HEK293T (cell line): ENCODE measurements around the gene SNCAIP.
A peak's percentile ranks its signal among the peaks of the same experiment; 100 is the strongest.

Experiments used
- CTCF ChIA-PET: fragments of 350-600 bp; formaldehyde crosslinking; extraction: SDS; loops from one replicate; lab custom pipeline; 2021; ENCODE audit warnings: antibody characterized with exemption, inconsistent platforms; lab: Yijun Ruan, JAX
- POLR2A ChIA-PET: fragments of 350-600 bp; formaldehyde crosslinking; extraction: SDS; loops from one replicate; lab custom pipeline; 2020; ENCODE audit warnings: antibody characterized with exemption, inconsistent platforms; lab: Yijun Ruan, JAX
- DNase-seq: peaks from one replicate; pipeline ENCODE4 v3.0.0; 2012; ENCODE audit warnings: mixed read lengths; ENCODE audit errors: extremely low spot score
- ARNT ChIP-seq: fragments of 450-650 bp; IDR thresholded peaks from 2 replicates; pipeline ENCODE4 v1.6.1; 2017; ENCODE audit warnings: mild to moderate bottlenecking
- BHLHE40 ChIP-seq: fragments of 450-650 bp; IDR thresholded peaks from 2 replicates; pipeline ENCODE4 v1.6.1; 2016; ENCODE audit warnings: mild to moderate bottlenecking, moderate library complexity, borderline replicate concordance
- CTBP1 ChIP-seq: fragments of 450-650 bp; IDR thresholded peaks from 2 replicates; pipeline ENCODE4 v1.6.1; 2016; ENCODE audit warnings: borderline replicate concordance
- ELF4 ChIP-seq: fragments of 450-650 bp; IDR thresholded peaks from 2 replicates; pipeline ENCODE4 v1.6.1; 2017; ENCODE audit warnings: antibody characterized with exemption
- FOXA1 ChIP-seq: fragments of 450-650 bp; IDR thresholded peaks from 2 replicates; pipeline ENCODE4 v1.6.1; 2016; ENCODE audit warnings: mild to moderate bottlenecking
- FOXK2 ChIP-seq: fragments of 450-650 bp; IDR thresholded peaks from 2 replicates; pipeline ENCODE4 v1.6.1; 2016; ENCODE audit warnings: mild to moderate bottlenecking
- FOXM1 ChIP-seq: fragments of 450-650 bp; IDR thresholded peaks from 2 replicates; pipeline ENCODE4 v1.6.1; 2017; ENCODE audit warnings: mild to moderate bottlenecking, borderline replicate concordance
- HDGF ChIP-seq: fragments of 450-650 bp; IDR thresholded peaks from 2 replicates; pipeline ENCODE4 v1.6.1; 2017; ENCODE audit warnings: antibody characterized with exemption, borderline replicate concordance
- L3MBTL2 ChIP-seq: fragments of 450-650 bp; conservative IDR thresholded peaks from 2 replicates; pipeline ENCODE4 v1.6.1; 2016; ENCODE audit warnings: mild to moderate bottlenecking
- LEF1 ChIP-seq: fragments of 450-650 bp; IDR thresholded peaks from 2 replicates; pipeline ENCODE4 v1.6.1; 2017; ENCODE audit warnings: mild to moderate bottlenecking, borderline replicate concordance
- NFRKB ChIP-seq: fragments of 450-650 bp; IDR thresholded peaks from 2 replicates; pipeline ENCODE4 v1.6.1; 2016; ENCODE audit warnings: mild to moderate bottlenecking, moderate library complexity
- PKNOX1 ChIP-seq: fragments of 450-650 bp; IDR thresholded peaks from 2 replicates; pipeline ENCODE4 v1.6.1; 2016
- SP1 ChIP-seq: fragments of 450-650 bp; IDR thresholded peaks from 2 replicates; pipeline ENCODE4 v1.6.1; 2017
- SUZ12 ChIP-seq: fragments of 450-650 bp; IDR thresholded peaks from 2 replicates; pipeline ENCODE4 v1.6.1; 2016; ENCODE audit warnings: mild to moderate bottlenecking
- TARDBP ChIP-seq: fragments of 450-650 bp; IDR thresholded peaks from 2 replicates; pipeline ENCODE4 v1.6.1; 2016
- ZNF384 ChIP-seq: fragments of 450-650 bp; IDR thresholded peaks from 2 replicates; pipeline ENCODE4 v1.6.1; 2016

The SNCAIP gene

GRCh38 chr5:122412966-122413365 is 100.9 kb downstream of the SNCAIP start:
- no peak for TF ChIP-seq SP1
- no peak for TF ChIP-seq PKNOX1
- no peak for TF ChIP-seq TARDBP
- TF ChIP-seq BHLHE40, result no peak
- no peak for TF ChIP-seq FOXA1
- no peak for TF ChIP-seq NFRKB
- no peak for TF ChIP-seq ELF4
- no peak for TF ChIP-seq ARNT
- no peak for TF ChIP-seq SUZ12
- no peak for TF ChIP-seq CTBP1
- no peak for TF ChIP-seq LEF1
- no peak for TF ChIP-seq HDGF
- TF ChIP-seq ZNF384, result no peak
- no peak for TF ChIP-seq FOXK2
- no peak for DNase-seq
- ChIA-PET POLR2A (no interaction called here), CTCF (interaction anchor here (1.2 kb wide), 1 partner anchor 218 kb away, joined by 5 read pairs; no protein-coding TSS in a partner anchor)

- no peak for TF ChIP-seq ELF4
- no peak for TF ChIP-seq SUZ12
- TF ChIP-seq FOXK2, result no peak
- no peak for TF ChIP-seq HDGF
- TF ChIP-seq NFRKB, result no peak
- no peak for TF ChIP-seq ARNT
- no peak for TF ChIP-seq L3MBTL2
- TF ChIP-seq FOXM1, result no peak
- no peak for TF ChIP-seq PKNOX1
- no peak for TF ChIP-seq BHLHE40
- TF ChIP-seq TARDBP, result no peak
- no peak for TF ChIP-seq FOXA1
- no peak for TF ChIP-seq SP1
- TF ChIP-seq CTBP1, result no peak
- TF ChIP-seq LEF1, result no peak
- TF ChIP-seq ZNF384, result no peak
- CTCF ChIA-PET, result interaction anchor here (1.0 to 1.2 kb wide), 2 partner anchors 118 to 219 kb away, joined by 3 to 5 read pairs; no protein-coding TSS in a partner anchor
- no peak for DNase-seq
- POLR2A ChIA-PET, result no interaction called here
Measured at GRCh38 chr5:122413722-122414121, 101.7 kb downstream of the SNCAIP start.

GRCh38 chr5:122415030-122415800 is 103.2 kb downstream of the SNCAIP start:
- CTCF ChIA-PET, result interaction anchor here (0.6 to 1.6 kb wide), 5 partner anchors 10 to 229 kb away, joined by 3 to 16 read pairs (median 3); no protein-coding TSS in a partner anchor
- peak; percentile 68 for DNase-seq
- TF ChIP-seq ZNF384 (no peak), FOXA1 (no peak), ARNT (no peak), L3MBTL2 (no peak), FOXK2 (no peak), BHLHE40 (no peak), SUZ12 (no peak), LEF1 (no peak), FOXM1 (no peak), CTBP1 (no peak), TARDBP (no peak), PKNOX1 (no peak), ELF4 (no peak), SP1 (no peak), HDGF (no peak), NFRKB (no peak)
- POLR2A ChIA-PET, result no interaction called here

GRCh38 chr5:122415801-122416120 is 103.7 kb downstream of the SNCAIP start:
- POLR2A ChIA-PET, result no interaction called here
- CTCF ChIA-PET, result interaction anchor here (0.6 to 1.6 kb wide), 3 partner anchors 216 to 230 kb away, joined by 3 to 16 read pairs (median 5); no protein-coding TSS in a partner anchor
- DNase-seq, result no peak
- no peak for TF ChIP-seq SP1
- TF ChIP-seq NFRKB, result no peak
- no peak for TF ChIP-seq BHLHE40
- no peak for TF ChIP-seq FOXA1
- TF ChIP-seq ZNF384, result no peak
- TF ChIP-seq ARNT, result no peak
- no peak for TF ChIP-seq CTBP1
- no peak for TF ChIP-seq FOXK2
- no peak for TF ChIP-seq HDGF
- TF ChIP-seq SUZ12, result no peak
- TF ChIP-seq TARDBP, result no peak
- no peak for TF ChIP-seq FOXM1
- no peak for TF ChIP-seq PKNOX1
